Bronchial epithelial cell (primary cell): ENCODE results near the gene FAM222A. TPM values are rescaled to one million over a fixed set of nuclear protein-coding genes. Genes with fewer than 3 reads are reported as not detected.

Experiments used
- DNase-seq: peaks from one replicate; pipeline ENCODE4 v3.0.0-alpha.2; 2010; ENCODE audit warnings: low read depth
- FAIRE-seq: peaks from 2 replicates; lab custom pipeline; 2011; peaks lifted over from hg19 to GRCh38; lab: Jason Lieb, UNC
- H3K27me3 ChIP-seq: 2 replicates; pipeline ENCODE4 v1.5.1; 2011; ENCODE audit warnings: low read length; ENCODE audit not compliant: control insufficient read depth, insufficient read depth
- H3K36me3 ChIP-seq: 2 replicates; pipeline ENCODE4 v1.5.1; 2011; ENCODE audit warnings: low read length; ENCODE audit not compliant: control insufficient read depth, insufficient read depth
- H3K4me3 ChIP-seq: 2 replicates; pipeline ENCODE4 v1.5.1; 2011; ENCODE audit warnings: mild to moderate bottlenecking, low read depth, low read length, control low read depth
- CTCF ChIP-seq: IDR thresholded peaks from 2 replicates; pipeline ENCODE4 v1.5.1; 2011; ENCODE audit warnings: mild to moderate bottlenecking, moderate library complexity, low read length, control low read depth, inconsistent platforms; ENCODE audit not compliant: insufficient read depth, severe bottlenecking
- total RNA-seq: library from RNA; depleted of rRNA; stranded (reverse); fragments of >200 nt; gene quantifications from 2 replicates; pipeline ENCODE4 v1.2.1, GENCODE V29; 2014

Gene FAM222A
- total RNA-seq, 1 donor from 2014 or later = not detected

- no peak for DNase-seq
- no peak for FAIRE-seq
- no peak overlapping the region for H3K4me3 ChIP-seq
- peaks cover 1% of the 10 kb centered on the region for H3K27me3 ChIP-seq
- no peaks in the 10 kb centered on the region for H3K36me3 ChIP-seq
- no peak for TF ChIP-seq CTCF
Measured at GRCh38 chr12:109760930-109761921, 47.6 kb downstream of the FAM222A start.

DNA sequence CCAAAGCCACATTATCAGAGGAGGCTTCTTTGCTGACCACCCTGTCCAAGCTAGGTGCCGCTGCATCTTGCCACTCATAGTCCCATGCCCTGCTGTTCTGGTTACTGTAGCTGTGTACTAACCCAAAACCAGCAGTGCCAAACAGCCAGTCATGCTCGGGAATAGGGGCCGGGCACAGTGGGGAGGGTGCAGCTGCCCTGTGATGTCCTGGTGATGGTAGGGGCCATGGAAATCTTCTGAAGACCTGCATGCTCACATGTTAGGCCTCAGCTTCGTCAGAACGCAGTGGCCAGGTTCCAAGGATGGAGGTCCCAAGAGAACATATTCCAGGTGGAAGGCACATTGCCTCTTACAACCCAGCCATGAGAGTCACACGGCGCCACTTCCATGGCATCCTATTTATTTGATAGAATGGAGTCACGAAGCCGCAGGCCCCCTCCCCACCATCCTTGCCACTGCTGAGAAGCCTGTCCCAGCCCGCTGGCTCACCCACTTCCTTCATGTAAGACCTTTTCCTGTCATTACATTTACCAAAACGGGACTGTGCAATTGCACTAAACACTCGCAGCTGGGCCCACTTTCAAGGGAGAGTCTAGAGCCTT is 48.5 kb downstream of the FAM222A start:
- DNase-seq = no peak
- TF ChIP-seq CTCF = no peak
- Histone ChIP-seq H3K27me3 (peaks cover 3% of the 10 kb centered on the region), H3K4me3 (no peak overlapping the region), H3K36me3 (no peaks in the 10 kb centered on the region)
- FAIRE-seq = no peak

DNA sequence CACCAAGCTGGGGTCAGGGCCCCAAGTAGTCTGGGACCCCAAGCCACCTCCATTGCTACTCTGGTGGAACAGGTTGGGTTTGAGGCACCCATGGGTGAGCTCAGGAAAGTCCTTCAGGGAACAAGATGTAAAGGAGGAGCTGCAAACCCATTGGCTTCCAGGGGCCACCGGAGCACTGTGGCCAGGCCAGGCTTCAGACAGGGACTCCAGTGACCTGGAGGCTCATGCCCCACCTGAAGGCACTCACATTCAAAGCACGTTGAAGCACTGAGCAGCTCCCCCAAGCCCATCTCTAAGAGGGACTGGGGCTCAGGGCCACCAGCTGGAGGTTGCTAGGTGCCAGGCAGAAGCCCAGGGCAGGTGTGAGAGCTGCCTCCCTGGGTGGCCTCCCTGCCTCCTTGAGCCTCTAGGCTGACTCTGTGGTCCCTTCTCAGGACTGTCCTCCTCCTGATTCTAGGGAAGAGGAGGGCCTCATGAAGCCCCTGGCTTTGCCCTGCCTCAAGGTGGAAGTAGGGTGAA is 49.1 kb downstream of the FAM222A start:
- no peak for TF ChIP-seq CTCF
- DNase-seq = no peak
- Histone ChIP-seq H3K4me3 (no peak overlapping the region), H3K27me3 (peaks cover 3% of the 10 kb centered on the region), H3K36me3 (no peaks in the 10 kb centered on the region)
- FAIRE-seq = no peak

- FAIRE-seq (peak; percentile 91), DNase-seq (peak; percentile 81)
- Histone ChIP-seq H3K27me3 (peaks cover 2% of the 10 kb centered on the region), H3K4me3 (no peak overlapping the region), H3K36me3 (no peaks in the 10 kb centered on the region)
- TF ChIP-seq CTCF = no peak
Measured at GRCh38 chr12:109763201-109763841, 49.7 kb downstream of the FAM222A start.

GRCh38 chr12:109764123-109764522 is 50.5 kb downstream of the FAM222A start:
- DNase-seq (no peak), FAIRE-seq (no peak)
- Histone ChIP-seq H3K4me3 (no peak overlapping the region), H3K27me3 (peaks cover 2% of the 10 kb centered on the region), H3K36me3 (no peaks in the 10 kb centered on the region)
- TF ChIP-seq CTCF = no peak
